HCT116 (cell line): ENCODE measurements around the gene OR2V2. TPM values are rescaled to one million over a fixed set of nuclear protein-coding genes. Genes with fewer than 3 reads are reported as not detected.
A peak's percentile ranks its signal among the peaks of the same experiment; 100 is the strongest.

Source experiments
- ATAC-seq: fragments of 200-7000 bp; cut with Tn5 transposase; 2 replicates; pipeline ENCODE4 v1.9.1; 2020; ENCODE audit warnings: mild to moderate bottlenecking, moderate library complexity
- BruUV-seq: library from RNA; stranded (reverse); fragments of 400-500 nt; replicated peaks from 2 replicates; lab custom pipeline; 2021; lab: Mats Ljungman, UMichigan
- CTCF ChIA-PET: fragments of 300-600 bp; sonication (Branson Sonifier 250); formaldehyde crosslinking; loops from one replicate; lab custom pipeline; 2021; ENCODE audit warnings: antibody characterized with exemption; lab: Charles Lee
- POLR2A ChIA-PET: fragments of 300-600, 350-600 bp; sonication (Branson Sonifier 250); formaldehyde crosslinking; loops from one replicate; lab custom pipeline; 2021; ENCODE audit warnings: antibody characterized with exemption; lab: Charles Lee
- RAD21 ChIA-PET, 2 experiments: fragments of 300-600 bp; sonication (Branson Sonifier 250); formaldehyde crosslinking; loops; one replicate each; lab custom pipeline; 2023; ENCODE audit warnings: low total read pairs in 2 of 2; ENCODE audit not compliant: uncharacterized antibody in 2 of 2, unreplicated experiment in 2 of 2, low non-redundant PET in 1 of 2; lab: Charles Lee
- DNase-seq: peaks from one replicate; pipeline ENCODE4 v3.0.0-alpha.2; 2010; ENCODE audit warnings: low read depth, low spot score
- H2AFZ ChIP-seq: fragments of 200-600 bp; shearing (Covaris generic), sonication (generic); 2 replicates; pipeline ENCODE4 v1.6.1; 2017; ENCODE audit warnings: low read depth, mixed run types, mixed read lengths, antibody characterized with exemption, low read length; ENCODE audit not compliant: poor library complexity, severe bottlenecking
- H3K27ac ChIP-seq: 2 replicates; pipeline ENCODE4 v1.5.1; 2012; ENCODE audit warnings: low read depth, low read length
- H3K27me3 ChIP-seq: fragments of 200-600 bp; sonication (generic); 2 replicates; pipeline ENCODE4 v1.6.1; 2016; ENCODE audit warnings: mixed run types, low read length, mixed read lengths; ENCODE audit not compliant: insufficient read depth
- H3K36me3 ChIP-seq, 2 experiments: fragments of 200-500 bp in 1 of 2; fragments of 200-600 bp in 1 of 2; sonication (Bioruptor generic) in 1 of 2; sonication (generic) in 1 of 2; 2 replicates each; pipeline versions ENCODE4 v1.5.1 to v1.6.1; 2014 to 2016; ENCODE audit warnings: low read length in 2 of 2, inconsistent platforms in 1 of 2, mixed read lengths in 1 of 2, mixed run types in 1 of 2; ENCODE audit not compliant: insufficient read depth in 2 of 2, control insufficient read depth in 1 of 2
- H3K4me1 ChIP-seq, 2 experiments: fragments of 200-600 bp in 1 of 2; sonication (generic) in 1 of 2; 2 replicates each; pipeline versions ENCODE4 v1.5.1 to v1.6.1; 2012 to 2017; ENCODE audit warnings: low read length in 2 of 2, inconsistent platforms in 1 of 2, mild to moderate bottlenecking in 1 of 2, mixed read lengths in 1 of 2, mixed run types in 1 of 2, moderate library complexity in 1 of 2; ENCODE audit not compliant: insufficient read depth in 2 of 2, control insufficient read depth in 1 of 2
- H3K4me2 ChIP-seq: fragments of 200-600 bp; sonication (generic); 2 replicates; pipeline ENCODE4 v1.6.1; 2017; ENCODE audit warnings: mixed run types, low read length, mixed read lengths
- H3K4me3 ChIP-seq, 2 experiments: fragments of 200-600 bp in 1 of 2; sonication (generic) in 1 of 2; replicated peaks in 1 of 2; 2 replicates each; pipeline ENCODE4 v1.5.1; 2011 to 2016; ENCODE audit warnings: low read length in 2 of 2, control low read depth in 1 of 2, low read depth in 1 of 2, mild to moderate bottlenecking in 1 of 2, mixed read lengths in 1 of 2, mixed run types in 1 of 2
- H3K79me2 ChIP-seq: fragments of 200-600 bp; sonication (generic); 2 replicates; pipeline ENCODE4 v1.6.1; 2017; ENCODE audit warnings: mild to moderate bottlenecking, mixed run types, low read length, moderate library complexity, mixed read lengths; ENCODE audit not compliant: insufficient read depth
- H3K9ac ChIP-seq: fragments of 200-600 bp; sonication (generic); 2 replicates; pipeline ENCODE4 v1.6.1; 2016; ENCODE audit warnings: low read length, mixed read lengths
- H3K9me2 ChIP-seq: fragments of 200-600 bp; sonication (generic), shearing (Covaris generic); 2 replicates; pipeline ENCODE4 v1.6.1; 2017; ENCODE audit warnings: mixed run types, mild to moderate bottlenecking, moderate library complexity; ENCODE audit not compliant: insufficient read depth
- H3K9me3 ChIP-seq, 2 experiments: fragments of 200-500 bp in 1 of 2; fragments of 200-600 bp in 1 of 2; sonication (Bioruptor generic) in 1 of 2; sonication (generic) in 1 of 2; 2 replicates each; pipeline ENCODE4 v1.6.1; 2014 to 2017; ENCODE audit warnings: low read length in 2 of 2, mixed read lengths in 2 of 2, inconsistent platforms in 1 of 2, low read depth in 1 of 2, mild to moderate bottlenecking in 1 of 2, mixed run types in 1 of 2, moderate library complexity in 1 of 2; ENCODE audit not compliant: control insufficient read depth in 1 of 2, insufficient read depth in 1 of 2
- H4K20me1 ChIP-seq: fragments of 200-600 bp; sonication (generic), shearing (Covaris generic); 2 replicates; pipeline ENCODE4 v1.6.1; 2017; ENCODE audit warnings: mixed run types, mild to moderate bottlenecking, moderate library complexity; ENCODE audit not compliant: insufficient read depth
- CEBPB ChIP-seq: IDR thresholded peaks from 2 replicates; pipeline ENCODE4 v1.6.1; 2012; ENCODE audit warnings: low read depth
- MAX ChIP-seq: IDR thresholded peaks from 2 replicates; pipeline ENCODE4 v1.6.1; 2012
- SIN3A ChIP-seq: IDR thresholded peaks from 2 replicates; pipeline ENCODE4 v1.6.1; 2012; ENCODE audit warnings: low read depth
- intact Hi-C: fragments of 100-400 bp; cut with micrococcal nuclease; formaldehyde crosslinking; loops from 2 replicates; pipeline ENCODE4 v1.10.0; 2022
- total RNA-seq: library from RNA; stranded (reverse); gene quantifications from one replicate; pipeline ENCODE4 v1.2.1, GENCODE V29; 2021; ENCODE audit not compliant: unreplicated experiment

Gene OR2V2
- total RNA-seq, 1 experiment from 2014 or later, result not detected

- Histone ChIP-seq H3K27me3 (no peaks in the 10 kb centered on the region), H3K9me2 (no peaks in the 10 kb centered on the region), H3K4me3 (no peak overlapping the region), H3K36me3 (no peaks in the 10 kb centered on the region), H3K9me3 (no peaks in the 10 kb centered on the region), H3K79me2 (no peaks in the 10 kb centered on the region), H3K9ac (no peak overlapping the region), H2AFZ (no peak overlapping the region), H3K4me1 (0 out of 4 replicates have a peak, but pooled peaks cover 0 to 4% of the 10 kb centered on the region in 2 experiments), H3K27ac (no peak overlapping the region), H3K4me2 (peak overlapping the region; percentile 17; the same call in 1 of the 2 replicates), H4K20me1 (no peaks in the 10 kb centered on the region)
- BruUV-seq, result no TSS peak
- CTCF ChIA-PET, result no interaction called here
- no peak for DNase-seq
- intact Hi-C loops, result no loop called here
- POLR2A ChIA-PET, result no interaction called here
- ATAC-seq, result no peak
- RAD21 ChIA-PET, result no interaction called here
- no peak for TF ChIP-seq CEBPB
Observed at GRCh38 chr5:181105391-181106025, 41.9 kb upstream of the OR2V2 start.

GRCh38 chr5:181107699-181108098, 39.7 kb upstream of the OR2V2 start:
- BruUV-seq, result no TSS peak
- Histone ChIP-seq H3K36me3 (no peaks in the 10 kb centered on the region), H4K20me1 (no peaks in the 10 kb centered on the region), H3K27ac (no peak overlapping the region), H3K9me3 (no peaks in the 10 kb centered on the region), H3K4me3 (no peak overlapping the region), H2AFZ (no peak overlapping the region), H3K9ac (no peak overlapping the region), H3K79me2 (no peaks in the 10 kb centered on the region), H3K4me1 (0 out of 4 replicates have a peak, but pooled peaks cover 0 to 4% of the 10 kb centered on the region in 2 experiments), H3K4me2 (no peak overlapping the region), H3K9me2 (no peaks in the 10 kb centered on the region), H3K27me3 (no peaks in the 10 kb centered on the region)
- intact Hi-C loops, result no loop called here
- ChIA-PET CTCF (no interaction called here), RAD21 (no interaction called here), POLR2A (no interaction called here)
- TF ChIP-seq MAX (no peak), SIN3A (no peak)
- DNase-seq (no peak), ATAC-seq (no peak)
